Vagina (tissue), 2 donors: ENCODE data around the gene TSSK6. TPM values are rescaled to one million over a fixed set of nuclear protein-coding genes. Genes with fewer than 3 reads are reported as not detected.

Experiments used
- DNase-seq, 2 donors: peaks; one replicate each; pipeline ENCODE4 v3.0.0-alpha.2; 2017; ENCODE audit errors: extremely low spot score in 2 of 2
- H3K27ac ChIP-seq: fragments of 200-600 bp; sonication (generic); one replicate; pipeline ENCODE4 v1.5.1; 2019
- H3K27me3 ChIP-seq: fragments of 200-600 bp; sonication (generic); one replicate; pipeline ENCODE4 v1.5.1; 2019
- H3K36me3 ChIP-seq, 2 donors: fragments of 200-600 bp; sonication (generic); one replicate each; pipeline ENCODE4 v1.5.1; 2017 to 2019
- H3K4me1 ChIP-seq: fragments of 200-600 bp; sonication (generic); one replicate; pipeline ENCODE4 v1.5.1; 2019
- H3K4me3 ChIP-seq, 2 donors: fragments of 200-600 bp; sonication (generic); 1 replicate in 1 of 2; 2 replicates in 1 of 2; pipeline ENCODE4 v1.5.1; 2016 to 2019
- H3K9me3 ChIP-seq: fragments of 200-600 bp; sonication (generic); one replicate; pipeline ENCODE4 v1.5.1; 2019
- POLR2A ChIP-seq, 2 donors: fragments of 450-650 bp; IDR thresholded peaks; one replicate each; pipeline ENCODE4 v1.6.1; 2017; ENCODE audit warnings: antibody characterized with exemption in 2 of 2, mild to moderate bottlenecking in 2 of 2, moderate library complexity in 2 of 2
- POLR2AphosphoS5 ChIP-seq, 2 donors: sonication (generic); formaldehyde crosslinking; IDR thresholded peaks; one replicate each; pipeline ENCODE4 v1.9.0; 2017; ENCODE audit warnings: antibody characterized with exemption in 2 of 2, mild to moderate bottlenecking in 2 of 2, low read depth in 1 of 2; ENCODE audit not compliant: insufficient read depth in 1 of 2
- intact Hi-C: fragments of 100-400 bp; cut with DNase I; formaldehyde crosslinking; loops from one replicate; pipeline ENCODE4 v1.15.1; 2023
- total RNA-seq: library from RNA; depleted of rRNA; stranded (reverse); fragments of >200 nt; gene quantifications from one replicate; pipeline ENCODE4 v1.2.3, GENCODE V29; 2016
- TF ChIP-seq, protein P1 (sequence below), 3 experiments: fragments of 450-650 bp in 2 of 3; fragments of 200-600 bp in 1 of 3; sonication (generic) in 1 of 3; IDR thresholded peaks; one replicate each; pipeline ENCODE4 v1.5.1; 2017 to 2019; ENCODE audit warnings: antibody characterized with exemption in 3 of 3, mild to moderate bottlenecking in 2 of 3, moderate library complexity in 2 of 3

TSSK6 gene
- total RNA-seq, 1 donor from 2014 or later, result 0.98 TPM

DNA sequence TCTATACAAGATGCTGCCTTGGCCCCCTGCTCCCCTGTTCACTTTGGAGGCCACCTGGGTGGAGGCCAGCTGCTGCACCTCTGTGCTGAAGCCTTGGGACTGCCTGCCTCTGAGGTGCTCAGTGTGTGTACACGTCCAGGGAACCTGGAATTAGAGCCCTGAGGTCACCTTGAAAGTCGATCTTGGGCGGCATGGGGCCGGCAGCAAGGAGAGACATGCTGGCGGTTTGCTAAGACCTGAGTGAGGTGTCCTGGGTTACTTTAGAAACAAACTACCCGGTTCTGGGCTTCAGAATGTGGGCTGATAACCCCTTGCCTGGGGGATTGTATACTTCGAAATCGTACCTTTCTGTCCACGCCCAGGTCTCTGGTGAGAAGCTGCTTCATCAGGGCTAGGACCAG is 25.5 kb downstream of the TSSK6 start:
- peaks cover 57% of the 10 kb centered on the region for H3K4me1 ChIP-seq

DNA sequence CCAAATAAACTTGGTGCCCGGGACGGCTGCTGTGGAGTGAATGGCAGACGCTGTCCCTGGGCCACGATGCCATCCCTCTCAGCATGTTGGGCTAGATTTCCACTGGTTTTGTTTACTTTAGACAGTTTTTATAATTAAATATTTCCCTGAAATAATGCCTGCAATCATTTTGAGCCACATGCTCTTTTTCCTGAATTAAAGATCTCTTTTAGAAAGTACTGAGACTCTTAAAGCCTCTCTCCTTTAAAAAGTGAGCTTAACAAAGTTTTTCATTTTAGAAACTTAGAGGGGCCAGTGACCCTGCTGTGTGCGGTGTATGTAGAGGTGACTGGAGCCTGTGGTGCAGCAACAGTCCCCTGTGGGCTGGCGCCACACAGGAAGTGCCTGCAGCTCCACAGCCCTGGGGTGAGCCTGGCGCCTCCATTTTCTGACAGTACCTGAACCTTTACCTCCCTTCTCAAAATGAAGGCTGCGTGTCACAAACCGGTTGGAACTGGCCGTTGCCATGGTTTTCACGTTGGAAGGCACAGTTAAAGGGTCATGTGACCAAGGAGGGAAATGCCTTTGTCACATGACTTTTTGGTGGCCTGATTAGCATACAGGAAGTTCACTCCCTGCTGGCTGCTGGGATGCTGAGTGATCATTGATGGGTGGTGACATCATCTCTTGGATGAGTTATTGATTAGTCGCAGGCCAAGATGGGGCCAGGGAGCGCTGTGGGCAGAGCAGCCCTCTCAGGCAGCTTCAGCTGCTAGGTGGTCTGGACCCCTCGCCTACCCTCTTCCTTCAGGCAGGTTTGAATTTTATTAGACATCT is 26.3 kb downstream of the TSSK6 start:
- no peak for DNase-seq
- Histone ChIP-seq H3K4me1 (peaks cover 57% of the 10 kb centered on the region), H3K4me3 (peak overlapping the region; percentile 5 to 19), H3K9me3 (no peaks in the 10 kb centered on the region), H3K27ac (peak overlapping the region; percentile 75), H3K36me3 (peaks cover 0 to 12% of the 10 kb centered on the region in 2 donors), H3K27me3 (no peaks in the 10 kb centered on the region)
- intact Hi-C loops, result loop anchor here (10.0 kb wide), 1 partner anchor 84 kb away; the partner anchor contains the start of gene GATAD2A
- TF ChIP-seq, protein P1, sequence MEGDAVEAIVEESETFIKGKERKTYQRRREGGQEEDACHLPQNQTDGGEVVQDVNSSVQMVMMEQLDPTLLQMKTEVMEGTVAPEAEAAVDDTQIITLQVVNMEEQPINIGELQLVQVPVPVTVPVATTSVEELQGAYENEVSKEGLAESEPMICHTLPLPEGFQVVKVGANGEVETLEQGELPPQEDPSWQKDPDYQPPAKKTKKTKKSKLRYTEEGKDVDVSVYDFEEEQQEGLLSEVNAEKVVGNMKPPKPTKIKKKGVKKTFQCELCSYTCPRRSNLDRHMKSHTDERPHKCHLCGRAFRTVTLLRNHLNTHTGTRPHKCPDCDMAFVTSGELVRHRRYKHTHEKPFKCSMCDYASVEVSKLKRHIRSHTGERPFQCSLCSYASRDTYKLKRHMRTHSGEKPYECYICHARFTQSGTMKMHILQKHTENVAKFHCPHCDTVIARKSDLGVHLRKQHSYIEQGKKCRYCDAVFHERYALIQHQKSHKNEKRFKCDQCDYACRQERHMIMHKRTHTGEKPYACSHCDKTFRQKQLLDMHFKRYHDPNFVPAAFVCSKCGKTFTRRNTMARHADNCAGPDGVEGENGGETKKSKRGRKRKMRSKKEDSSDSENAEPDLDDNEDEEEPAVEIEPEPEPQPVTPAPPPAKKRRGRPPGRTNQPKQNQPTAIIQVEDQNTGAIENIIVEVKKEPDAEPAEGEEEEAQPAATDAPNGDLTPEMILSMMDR (IDR thresholded peaks at IDR 0.05), result peak in 1 of 3 experiments; percentile 24
- TF ChIP-seq POLR2AphosphoS5 (IDR thresholded peaks at IDR 0.05; ENCODE audit: insufficient read depth in 1 of 2, low read depth in 1 of 2), result peak; percentile 40 to 68
- no peak for TF ChIP-seq POLR2A (IDR thresholded peaks at IDR 0.05)

More for the DNA sequence above, 25.5 kb downstream of the TSSK6 start:
- no peak for DNase-seq
- Histone ChIP-seq H3K9me3 (no peaks in the 10 kb centered on the region), H3K27ac (peak overlapping the region; percentile 75), H3K27me3 (no peaks in the 10 kb centered on the region), H3K4me3 (peak overlapping the region in 1 of 2 donors; percentile 9), H3K36me3 (peaks cover 0 to 18% of the 10 kb centered on the region in 2 donors)
- TF ChIP-seq, protein P1 (IDR thresholded peaks at IDR 0.05), result no peak
- TF ChIP-seq POLR2A (IDR thresholded peaks at IDR 0.05) (no peak), POLR2AphosphoS5 (IDR thresholded peaks at IDR 0.05; ENCODE audit: insufficient read depth in 1 of 2, low read depth in 1 of 2) (no peak)
- intact Hi-C loops, result loop anchor here (5.0 to 10.0 kb wide), 2 partner anchors 85 to 123 kb away; partner anchors contain the start of gene GATAD2A

DNA sequence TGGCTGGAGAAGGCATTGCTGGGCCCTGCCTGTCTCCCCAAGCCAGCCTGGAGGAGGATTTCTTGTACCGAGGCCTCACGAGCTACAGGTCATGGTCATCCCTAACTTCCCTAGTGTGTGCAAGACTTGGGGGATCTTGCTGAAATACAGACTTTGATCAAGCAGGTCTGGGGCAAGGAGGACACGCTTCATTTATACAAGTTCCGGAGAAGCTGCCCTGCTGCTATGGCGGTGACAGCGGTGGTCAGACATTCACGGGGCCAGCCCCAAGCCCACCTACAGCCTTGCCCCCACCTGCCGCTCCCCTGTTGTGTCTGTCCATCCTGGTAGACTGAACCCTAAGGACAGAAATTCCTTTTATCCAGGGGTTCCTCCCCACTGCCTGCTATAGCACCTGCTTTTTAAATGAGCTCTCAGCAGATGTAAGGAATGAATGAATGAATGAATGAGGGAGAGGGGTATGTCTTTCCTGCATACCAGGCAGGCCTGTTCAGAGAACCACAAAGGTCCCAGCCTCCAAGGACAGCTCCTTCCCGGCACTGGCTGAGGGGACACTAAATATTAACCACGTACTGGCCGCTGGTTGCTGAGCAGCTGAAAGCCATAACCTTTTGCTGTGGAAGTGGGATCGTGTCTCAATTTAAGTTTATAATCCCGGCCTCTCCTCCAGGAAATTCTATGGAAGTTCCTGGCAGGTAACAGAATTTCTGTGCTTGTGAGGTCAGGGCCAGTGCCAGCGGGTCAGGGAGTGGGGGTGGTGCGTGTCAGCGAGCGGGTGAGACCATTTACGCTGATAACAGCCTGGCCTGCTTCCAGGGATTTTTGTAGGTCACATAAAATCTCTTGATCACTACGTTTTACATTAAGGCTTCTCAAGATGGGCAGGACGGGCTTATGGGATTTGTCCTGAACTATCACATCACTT is 27.1 kb downstream of the TSSK6 start:
- Histone ChIP-seq H3K27me3 (no peaks in the 10 kb centered on the region), H3K27ac (peak overlapping the region; percentile 75), H3K4me3 (no peak overlapping the region), H3K36me3 (peaks cover 0 to 3% of the 10 kb centered on the region in 2 donors), H3K9me3 (no peaks in the 10 kb centered on the region), H3K4me1 (peaks cover 57% of the 10 kb centered on the region)
- no peak for DNase-seq
- TF ChIP-seq POLR2AphosphoS5 (IDR thresholded peaks at IDR 0.05; ENCODE audit: insufficient read depth in 1 of 2, low read depth in 1 of 2), result no peak
- TF ChIP-seq, protein P1 (IDR thresholded peaks at IDR 0.05), result no peak
- no peak for TF ChIP-seq POLR2A (IDR thresholded peaks at IDR 0.05)
- intact Hi-C loops, result loop anchor here (10.0 kb wide), 1 partner anchor 83 kb away; the partner anchor contains the start of gene GATAD2A

DNA sequence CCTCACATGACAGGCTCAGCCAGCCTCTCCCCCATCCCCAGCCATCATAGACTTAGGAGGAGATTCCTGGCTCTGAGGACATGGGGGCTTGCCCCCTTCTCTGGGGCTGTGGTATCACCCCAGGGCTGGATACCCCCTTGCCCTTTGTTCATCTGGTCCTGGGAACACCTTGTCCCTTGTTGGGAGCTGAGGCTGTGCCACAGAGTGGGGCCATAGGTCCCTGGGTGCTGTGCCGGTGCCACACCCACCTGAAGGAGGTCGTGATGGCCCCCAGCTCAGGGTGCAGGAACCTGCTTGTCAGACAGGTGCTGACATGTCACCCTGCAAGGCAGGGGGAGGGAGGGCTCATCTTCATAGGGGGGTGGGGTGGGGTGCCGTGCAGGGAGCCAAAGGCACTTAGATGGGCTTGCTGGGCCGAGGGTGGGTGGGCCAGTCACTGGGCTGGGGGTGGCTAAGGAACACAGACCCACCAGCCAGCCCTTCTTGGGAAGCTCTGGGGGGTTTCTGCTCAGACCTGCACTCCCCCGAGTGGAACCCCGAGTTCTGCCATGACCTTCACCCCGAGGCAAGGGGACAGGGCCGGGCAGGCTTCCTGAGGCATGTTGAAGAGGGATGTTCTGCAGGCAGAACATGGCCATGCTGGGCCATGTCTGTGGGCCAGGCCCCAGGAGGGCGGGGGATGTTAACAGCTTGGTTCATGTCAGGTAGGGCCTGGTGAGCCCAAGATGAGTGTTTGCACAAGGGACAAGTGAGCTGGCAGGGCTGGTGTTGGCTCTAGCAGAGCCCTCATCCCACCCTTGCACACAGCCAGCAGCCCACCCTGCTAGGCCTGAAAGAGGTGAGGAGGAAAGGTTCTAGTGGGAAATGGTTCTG is 28.0 kb downstream of the TSSK6 start:
- Histone ChIP-seq H3K27ac (no peak overlapping the region), H3K9me3 (no peaks in the 10 kb centered on the region), H3K4me1 (peaks cover 57% of the 10 kb centered on the region), H3K27me3 (no peaks in the 10 kb centered on the region), H3K36me3 (no peaks in the 10 kb centered on the region), H3K4me3 (no peak overlapping the region)
- no peak for DNase-seq
- intact Hi-C loops, result loop anchor here (10.0 kb wide), 1 partner anchor 83 kb away; the partner anchor contains the start of gene GATAD2A
- TF ChIP-seq POLR2A (IDR thresholded peaks at IDR 0.05) (no peak), POLR2AphosphoS5 (IDR thresholded peaks at IDR 0.05; ENCODE audit: insufficient read depth in 1 of 2, low read depth in 1 of 2) (no peak)
- TF ChIP-seq, protein P1 (IDR thresholded peaks at IDR 0.05), result no peak
